ENCODE results near the gene DYNLRB1. TPM values are rescaled to one million over a fixed set of nuclear protein-coding genes. Genes with fewer than 3 reads are reported as not detected.

DYNLRB1 gene
- total RNA-seq, 5 donors from 2014 or later (not counting 1 experiment from before 2014, with no cell fraction given): 49.6 to 83.6 (median 73.8) TPM

DNA sequence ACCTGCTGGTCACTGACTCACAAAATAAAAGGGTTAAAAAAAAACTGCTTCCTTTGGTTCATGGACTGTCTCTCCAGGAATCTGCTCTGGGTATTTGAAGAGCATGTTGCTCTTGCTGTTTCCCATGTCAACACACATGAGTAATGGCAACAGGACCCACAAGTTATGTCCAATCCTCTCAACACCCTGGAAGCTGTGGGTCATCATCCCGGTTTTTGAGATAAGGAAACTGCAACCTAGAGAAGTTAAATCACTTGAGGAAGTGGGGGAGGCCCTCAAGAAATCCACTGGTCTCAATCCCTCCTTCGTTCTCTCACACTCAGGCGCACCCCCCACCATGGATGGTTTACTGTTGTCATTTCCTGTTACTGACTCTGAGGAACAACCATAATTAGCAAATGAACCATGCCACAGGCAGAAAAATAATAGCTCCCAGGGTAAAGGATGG lies 54.7 kb downstream of the DYNLRB1 start:
- no peak for DNase-seq
- no peaks in the 10 kb centered on the region for H3K9me3 Mint-ChIP-seq
- H3K4me3 Mint-ChIP-seq: no peak overlapping the region
- Histone ChIP-seq H3K27ac (ENCODE audit: low read length) (no peak overlapping the region), H3K4me3 (ENCODE audit: control insufficient read depth in 1 of 2, extremely low read depth in 1 of 2, low read length in 1 of 2) (no peak overlapping the region), H3K27me3 (replicated peaks in 1 of 2; ENCODE audit: control insufficient read depth in 2 of 2, extremely low read depth in 1 of 2, insufficient read depth in 2 of 2, low read length in 1 of 2) (no peaks in the 10 kb centered on the region), H3K36me3 (ENCODE audit: control insufficient read depth in 2 of 2, extremely low read depth in 1 of 2, insufficient read depth in 1 of 2, low read length in 1 of 2) (peaks cover 5 to 57% of the 10 kb centered on the region in 2 donors), H3K9me3 (no peaks in the 10 kb centered on the region), H3K4me1 (ENCODE audit: control insufficient read depth in 1 of 2, extremely low read depth in 1 of 2, insufficient read depth in 2 of 2, low read length in 2 of 2) (no peaks in the 10 kb centered on the region)
- no peak for ATAC-seq (replicated peaks in 1 of 4)
- ChIA-PET POLR2A (interaction anchor here (0.5 kb wide), 2 partner anchors 240 to 444 kb away, joined by 5 to 7 read pairs; no protein-coding TSS in a partner anchor), CTCF (no interaction called here)
- H3K27me3 Mint-ChIP-seq: no peaks in the 10 kb centered on the region
- no CpG with 5 or more reads among the region's 3 CpGs for WGBS (ENCODE audit: insufficient coverage)
- peaks cover 28% of the 10 kb centered on the region for H3K36me3 Mint-ChIP-seq
- peak overlapping the region; percentile 5 to 55 for H3K27ac Mint-ChIP-seq
- peaks cover 0 to 8% (median 2%) of the 10 kb centered on the region in 3 donors for H3K4me1 Mint-ChIP-seq

DNA sequence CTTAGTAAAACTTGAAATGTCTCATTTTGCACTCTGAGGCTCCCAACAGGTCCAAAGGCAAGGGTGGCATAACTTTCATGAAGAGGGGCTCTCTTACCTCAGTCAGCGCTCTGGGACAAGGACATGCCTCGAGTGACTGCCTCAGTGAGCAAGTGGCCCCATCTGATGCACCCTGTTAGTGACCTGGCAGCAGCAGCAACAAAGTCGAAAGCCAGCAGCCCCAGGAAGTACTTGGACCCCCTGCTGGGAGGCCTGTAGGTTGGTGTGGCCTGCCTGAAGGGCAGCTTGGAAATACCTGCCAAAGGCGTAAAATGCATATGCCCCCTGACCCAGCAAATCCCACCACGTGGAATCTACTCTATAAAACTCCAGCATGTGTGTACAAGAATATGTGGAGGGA lies 55.5 kb downstream of the DYNLRB1 start:
- Mint-ChIP-seq H3K4me3 (no peak overlapping the region), H3K36me3 (peaks cover 28% of the 10 kb centered on the region), H3K27ac (no peak overlapping the region), H3K27me3 (no peaks in the 10 kb centered on the region), H3K4me1 (peaks cover 0 to 8% (median 2%) of the 10 kb centered on the region in 3 donors), H3K9me3 (no peaks in the 10 kb centered on the region)
- POLR2A ChIA-PET: interaction anchor here in 1 of 2 donors (0.5 kb wide), 1 partner anchor 443 kb away, joined by 7 read pairs; no protein-coding TSS in a partner anchor
- no peaks in the 10 kb centered on the region for H3K27me3 ChIP-seq (replicated peaks in 1 of 2; ENCODE audit: control insufficient read depth in 2 of 2, extremely low read depth in 1 of 2, insufficient read depth in 2 of 2, low read length in 1 of 2)
- DNase-seq (no peak), ATAC-seq (replicated peaks in 1 of 4) (no peak)
- peaks cover 5 to 54% of the 10 kb centered on the region in 2 donors for H3K36me3 ChIP-seq (ENCODE audit: control insufficient read depth in 2 of 2, extremely low read depth in 1 of 2, insufficient read depth in 1 of 2, low read length in 1 of 2)
- WGBS (ENCODE audit: insufficient coverage): 94% methylated on average over 3 of the region's 5 CpGs
- no peaks in the 10 kb centered on the region for H3K9me3 ChIP-seq
- CTCF ChIA-PET: no interaction called here
- H3K4me1 ChIP-seq (ENCODE audit: control insufficient read depth in 1 of 2, extremely low read depth in 1 of 2, insufficient read depth in 2 of 2, low read length in 2 of 2): no peaks in the 10 kb centered on the region
- H3K27ac ChIP-seq (ENCODE audit: low read length): no peak overlapping the region
- H3K4me3 ChIP-seq (ENCODE audit: control insufficient read depth in 1 of 2, extremely low read depth in 1 of 2, low read length in 1 of 2): no peak overlapping the region

GRCh38 chr20:34573541-34574300 lies 57.5 kb downstream of the DYNLRB1 start:
- H3K4me3 Mint-ChIP-seq: no peak overlapping the region

GRCh38 chr20:34574426-34574825 lies 58.2 kb downstream of the DYNLRB1 start:
- WGBS (ENCODE audit: insufficient coverage): 100% methylated on average over 5 of the region's 5 CpGs
- H3K27me3 Mint-ChIP-seq: no peaks in the 10 kb centered on the region
- H3K27me3 ChIP-seq (replicated peaks in 1 of 2; ENCODE audit: control insufficient read depth in 2 of 2, extremely low read depth in 1 of 2, insufficient read depth in 2 of 2, low read length in 1 of 2): no peaks in the 10 kb centered on the region
- H3K4me3 ChIP-seq (ENCODE audit: control insufficient read depth in 1 of 2, extremely low read depth in 1 of 2, low read length in 1 of 2): no peak overlapping the region
- CTCF ChIA-PET: no interaction called here
- POLR2A ChIA-PET: no interaction called here
- peaks cover under 1 to 11% (median 3%) of the 10 kb centered on the region in 3 donors for H3K4me1 Mint-ChIP-seq
- H3K36me3 Mint-ChIP-seq: peaks cover 32% of the 10 kb centered on the region
- ATAC-seq (replicated peaks in 1 of 4) (no peak), DNase-seq (no peak)
- no peak overlapping the region for H3K27ac ChIP-seq (ENCODE audit: low read length)
- H3K27ac Mint-ChIP-seq: no peak overlapping the region
- no peaks in the 10 kb centered on the region for H3K9me3 ChIP-seq
- H3K9me3 Mint-ChIP-seq: no peaks in the 10 kb centered on the region
- H3K36me3 ChIP-seq (ENCODE audit: control insufficient read depth in 2 of 2, extremely low read depth in 1 of 2, insufficient read depth in 1 of 2, low read length in 1 of 2): peaks cover 5 to 37% of the 10 kb centered on the region in 2 donors
- no peak overlapping the region for H3K4me3 Mint-ChIP-seq
- H3K4me1 ChIP-seq (ENCODE audit: control insufficient read depth in 1 of 2, extremely low read depth in 1 of 2, insufficient read depth in 2 of 2, low read length in 2 of 2): no peaks in the 10 kb centered on the region

More at GRCh38 chr20:34573541-34574300, 57.5 kb downstream of the DYNLRB1 start:
- Histone ChIP-seq H3K4me3 (ENCODE audit: control insufficient read depth in 1 of 2, extremely low read depth in 1 of 2, low read length in 1 of 2) (no peak overlapping the region), H3K36me3 (ENCODE audit: control insufficient read depth in 2 of 2, extremely low read depth in 1 of 2, insufficient read depth in 1 of 2, low read length in 1 of 2) (peaks cover 5 to 39% of the 10 kb centered on the region in 2 donors), H3K4me1 (ENCODE audit: control insufficient read depth in 1 of 2, extremely low read depth in 1 of 2, insufficient read depth in 2 of 2, low read length in 2 of 2) (no peaks in the 10 kb centered on the region), H3K27ac (ENCODE audit: low read length) (no peak overlapping the region), H3K9me3 (no peaks in the 10 kb centered on the region), H3K27me3 (replicated peaks in 1 of 2; ENCODE audit: control insufficient read depth in 2 of 2, extremely low read depth in 1 of 2, insufficient read depth in 2 of 2, low read length in 1 of 2) (no peaks in the 10 kb centered on the region)
- H3K4me1 Mint-ChIP-seq: peaks cover 0 to 8% (median 2%) of the 10 kb centered on the region in 3 donors
- H3K9me3 Mint-ChIP-seq: no peaks in the 10 kb centered on the region
- no peak for ATAC-seq (replicated peaks in 1 of 4)
- H3K36me3 Mint-ChIP-seq: peaks cover 31% of the 10 kb centered on the region
- WGBS (ENCODE audit: insufficient coverage): 91% methylated on average over 6 of the region's 7 CpGs
- CTCF ChIA-PET: interaction anchor here in 1 of 2 donors (0.5 kb wide), 1 partner anchor 116 kb away, joined by 3 read pairs; no protein-coding TSS in a partner anchor
- no peak overlapping the region for H3K27ac Mint-ChIP-seq
- POLR2A ChIA-PET: no interaction called here
- no peak for DNase-seq
- no peaks in the 10 kb centered on the region for H3K27me3 Mint-ChIP-seq

- Histone ChIP-seq H3K27me3 (replicated peaks in 1 of 2; ENCODE audit: control insufficient read depth in 2 of 2, extremely low read depth in 1 of 2, insufficient read depth in 2 of 2, low read length in 1 of 2) (no peaks in the 10 kb centered on the region), H3K36me3 (ENCODE audit: control insufficient read depth in 2 of 2, extremely low read depth in 1 of 2, insufficient read depth in 1 of 2, low read length in 1 of 2) (peaks cover 5 to 37% of the 10 kb centered on the region in 2 donors), H3K9me3 (no peaks in the 10 kb centered on the region), H3K4me3 (ENCODE audit: control insufficient read depth in 1 of 2, extremely low read depth in 1 of 2, low read length in 1 of 2) (no peak overlapping the region), H3K27ac (ENCODE audit: low read length) (no peak overlapping the region), H3K4me1 (ENCODE audit: control insufficient read depth in 1 of 2, extremely low read depth in 1 of 2, insufficient read depth in 2 of 2, low read length in 2 of 2) (peaks cover 0 to 2% of the 10 kb centered on the region in 2 experiments)
- Mint-ChIP-seq H3K27me3 (no peaks in the 10 kb centered on the region), H3K4me3 (no peak overlapping the region), H3K27ac (peak overlapping the region in 1 of 2 donors; percentile 34), H3K9me3 (no peaks in the 10 kb centered on the region), H3K36me3 (peaks cover 32% of the 10 kb centered on the region), H3K4me1 (peaks cover 5 to 16% (median 7%) of the 10 kb centered on the region in 3 donors)
- no peak for DNase-seq
- CTCF ChIA-PET: no interaction called here
- no peak for ATAC-seq (replicated peaks in 1 of 4)
- POLR2A ChIA-PET: no interaction called here
- 95% methylated on average over 3 of the region's 6 CpGs for WGBS (ENCODE audit: insufficient coverage)
Observed at GRCh38 chr20:34574861-34575260, 58.6 kb downstream of the DYNLRB1 start.

DNA sequence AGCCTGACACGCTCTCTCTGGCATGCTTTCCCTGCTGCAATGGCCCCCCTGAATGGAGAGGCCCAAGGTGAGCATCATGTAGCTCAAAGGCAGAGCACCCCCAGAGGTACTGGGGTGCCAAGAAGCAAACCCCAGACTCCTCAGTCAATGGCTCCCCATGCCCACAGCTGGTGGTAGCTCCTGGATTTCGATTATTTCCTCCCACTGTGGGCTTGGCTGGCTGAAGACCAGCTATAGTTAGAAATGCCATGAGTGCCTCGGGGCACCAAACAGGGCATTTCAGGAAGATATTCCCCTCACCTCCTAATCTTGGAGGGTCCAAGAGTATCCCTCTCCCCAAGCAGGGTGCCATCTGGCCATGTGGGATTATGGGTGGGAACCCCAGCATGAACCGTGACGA lies 59.0 kb downstream of the DYNLRB1 start:
- DNase-seq (no peak), ATAC-seq (replicated peaks in 1 of 4) (no peak)
- H3K9me3 ChIP-seq: no peaks in the 10 kb centered on the region
- H3K27ac ChIP-seq (ENCODE audit: low read length): no peak overlapping the region
- peaks cover 9 to 20% (median 11%) of the 10 kb centered on the region in 3 donors for H3K4me1 Mint-ChIP-seq
- peaks cover under 1 to 6% of the 10 kb centered on the region in 2 experiments for H3K4me1 ChIP-seq (ENCODE audit: control insufficient read depth in 1 of 2, extremely low read depth in 1 of 2, insufficient read depth in 2 of 2, low read length in 2 of 2)
- no peak overlapping the region for H3K4me3 Mint-ChIP-seq
- WGBS (ENCODE audit: insufficient coverage): 82% methylated on average over 2 of the region's 5 CpGs
- H3K4me3 ChIP-seq (ENCODE audit: control insufficient read depth in 1 of 2, extremely low read depth in 1 of 2, low read length in 1 of 2): no peak overlapping the region
- CTCF ChIA-PET: no interaction called here
- POLR2A ChIA-PET: no interaction called here
- no peaks in the 10 kb centered on the region for H3K27me3 Mint-ChIP-seq
- peaks cover 5 to 37% of the 10 kb centered on the region in 2 donors for H3K36me3 ChIP-seq (ENCODE audit: control insufficient read depth in 2 of 2, extremely low read depth in 1 of 2, insufficient read depth in 1 of 2, low read length in 1 of 2)
- no peak overlapping the region for H3K27ac Mint-ChIP-seq
- H3K27me3 ChIP-seq (replicated peaks in 1 of 2; ENCODE audit: control insufficient read depth in 2 of 2, extremely low read depth in 1 of 2, insufficient read depth in 2 of 2, low read length in 1 of 2): no peaks in the 10 kb centered on the region
- no peaks in the 10 kb centered on the region for H3K9me3 Mint-ChIP-seq
- peaks cover 34% of the 10 kb centered on the region for H3K36me3 Mint-ChIP-seq
